SIG-M5 treated with dmso at 0.1 percent for 504 hours (cell line): ENCODE data around the gene STX10.

Source experiments
- DNase-seq: peaks from one replicate; lab custom pipeline; 2025; ENCODE audit not compliant: unreplicated experiment; lab: John Stamatoyannopoulos, UW

Gene STX10

GRCh38 chr19:13101590-13102415 lies 48.4 kb downstream of the STX10 start:
- DNase-seq, result no peak

GRCh38 chr19:13100841-13101589 lies 49.2 kb downstream of the STX10 start:
- DNase-seq, result peak; percentile 24

GRCh38 chr19:13100031-13100588 lies 50.1 kb downstream of the STX10 start:
- peak; percentile 58 for DNase-seq

- peak; percentile 85 for DNase-seq
Measured at GRCh38 chr19:13099073-13099999, 50.8 kb downstream of the STX10 start.

GRCh38 chr19:13098277-13099072 lies 51.7 kb downstream of the STX10 start:
- peak; percentile 87 for DNase-seq

- peak; percentile 86 for DNase-seq
Measured at GRCh38 chr19:13097463-13098258, 52.5 kb downstream of the STX10 start.

GRCh38 chr19:13097033-13097462 lies 53.1 kb downstream of the STX10 start:
- peak; percentile 45 for DNase-seq

- peak; percentile 77 for DNase-seq
Measured at GRCh38 chr19:13095934-13096927, 53.9 kb downstream of the STX10 start.

GRCh38 chr19:13095393-13095784 lies 54.8 kb downstream of the STX10 start:
- no peak for DNase-seq

- DNase-seq, result peak; percentile 49
Measured at GRCh38 chr19:13094771-13095392, 55.3 kb downstream of the STX10 start.

GRCh38 chr19:13094106-13094504 lies 56.1 kb downstream of the STX10 start:
- DNase-seq, result no peak
